ENCODE results near the gene GAL.

GAL gene

GRCh38 chr11:68678031-68678441, 6.3 kb upstream of the GAL start:
- in situ Hi-C loops (cut with MboI; ENCODE audit: low sequenced_read_pairs), result no loop called here

- in situ Hi-C loops (cut with MboI; ENCODE audit: low sequenced_read_pairs), result no loop called here
These were observed 3.7 kb upstream of the GAL start for GRCh38 chr11:68680541-68681231.

GRCh38 chr11:68682531-68682961, 1.8 kb upstream of the GAL start:
- in situ Hi-C loops (cut with MboI; ENCODE audit: low sequenced_read_pairs), result no loop called here

GRCh38 chr11:68683121-68683520, 1.2 kb upstream of the GAL start:
- in situ Hi-C loops (cut with MboI; ENCODE audit: low sequenced_read_pairs), result no loop called here

- in situ Hi-C loops (cut with MboI; ENCODE audit: low sequenced_read_pairs), result no loop called here
These were observed 584 bp upstream of the GAL start for GRCh38 chr11:68683536-68684384.

GRCh38 chr11:68685656-68686380, 1.5 kb downstream of the GAL start:
- in situ Hi-C loops (cut with MboI; ENCODE audit: low sequenced_read_pairs), result no loop called here

GRCh38 chr11:68686486-68686885, 2.1 kb downstream of the GAL start:
- in situ Hi-C loops (cut with MboI; ENCODE audit: low sequenced_read_pairs), result no loop called here

GRCh38 chr11:68687311-68687710, 3.0 kb downstream of the GAL start:
- in situ Hi-C loops (cut with MboI; ENCODE audit: low sequenced_read_pairs), result no loop called here

GRCh38 chr11:68687986-68688385, 3.6 kb downstream of the GAL start:
- in situ Hi-C loops (cut with MboI; ENCODE audit: low sequenced_read_pairs), result no loop called here

GRCh38 chr11:68688881-68689280, 4.5 kb downstream of the GAL start:
- in situ Hi-C loops (cut with MboI; ENCODE audit: low sequenced_read_pairs), result no loop called here

GRCh38 chr11:68689737-68690625, 5.6 kb downstream of the GAL start:
- in situ Hi-C loops (cut with MboI; ENCODE audit: low sequenced_read_pairs), result no loop called here

GRCh38 chr11:68690671-68691401, 6.5 kb downstream of the GAL start:
- in situ Hi-C loops (cut with MboI; ENCODE audit: low sequenced_read_pairs), result no loop called here

- in situ Hi-C loops (cut with MboI; ENCODE audit: low sequenced_read_pairs), result no loop called here
These were observed 7.0 kb downstream of the GAL start for GRCh38 chr11:68691402-68691784.

- in situ Hi-C loops (cut with MboI; ENCODE audit: low sequenced_read_pairs), result no loop called here
These were observed 7.8 kb downstream of the GAL start for GRCh38 chr11:68692115-68692514.

- in situ Hi-C loops (cut with MboI; ENCODE audit: low sequenced_read_pairs), result no loop called here
These were observed 8.6 kb downstream of the GAL start for GRCh38 chr11:68692871-68693483.

GRCh38 chr11:68693484-68693882, 9.1 kb downstream of the GAL start:
- in situ Hi-C loops (cut with MboI; ENCODE audit: low sequenced_read_pairs), result no loop called here

- in situ Hi-C loops (cut with MboI; ENCODE audit: low sequenced_read_pairs), result no loop called here
These were observed 10.3 kb downstream of the GAL start for GRCh38 chr11:68694431-68695297.

- in situ Hi-C loops (cut with MboI; ENCODE audit: low sequenced_read_pairs), result no loop called here
These were observed 11.2 kb downstream of the GAL start for GRCh38 chr11:68695531-68695930.

- in situ Hi-C loops (cut with MboI; ENCODE audit: low sequenced_read_pairs), result no loop called here
These were observed 14.6 kb downstream of the GAL start for GRCh38 chr11:68698993-68699392.

Measured in HL-60/S4 treated with retinoic acid at 250 ng/mL for 4 days and 3 days (cell line).